Esophagus squamous epithelium (tissue), 5 donors: Measurements from ENCODE around the gene NLGN2. TPM values are rescaled to one million over a fixed set of nuclear protein-coding genes. Genes with fewer than 3 reads are reported as not detected.

Experiments
- DNase-seq: peaks from one replicate; lab custom pipeline; 2025; lab: John Stamatoyannopoulos, UW
- H3K27ac ChIP-seq, 4 donors: fragments of 200-600 bp; sonication (generic); one replicate each; pipeline ENCODE4 v1.5.1; 2016 to 2019; ENCODE audit warnings: mild to moderate bottlenecking in 1 of 4
- H3K27me3 ChIP-seq, 4 donors: fragments of 200-600 bp; sonication (generic); 1 replicate in 3 of 4; 2 replicates in 1 of 4; pipeline versions ENCODE4 v1.5.1 to v1.6.0; 2017 to 2021; ENCODE audit warnings: antibody characterized with exemption in 1 of 4
- H3K36me3 ChIP-seq, 3 donors: fragments of 200-600 bp; sonication (generic); one replicate each; pipeline ENCODE4 v1.5.1; 2016 to 2019
- H3K4me1 ChIP-seq, 3 donors: fragments of 200-600 bp; sonication (generic); one replicate each; pipeline ENCODE4 v1.5.1; 2017 to 2019
- H3K4me3 ChIP-seq, 4 donors: fragments of 200-600 bp; sonication (generic); 1 replicate in 3 of 4; 2 replicates in 1 of 4; pipeline ENCODE4 v1.5.1; 2016 to 2019; ENCODE audit warnings: mild to moderate bottlenecking in 2 of 4, moderate library complexity in 1 of 4
- H3K9me3 ChIP-seq, 3 donors: fragments of 200-600 bp; sonication (generic); one replicate each; pipeline ENCODE4 v1.5.1; 2016 to 2019
- POLR2A ChIP-seq, 4 donors: fragments of 450-650 bp; IDR thresholded peaks; one replicate each; pipeline ENCODE4 v1.6.1; 2017; ENCODE audit warnings: antibody characterized with exemption in 4 of 4, mild to moderate bottlenecking in 4 of 4, moderate library complexity in 3 of 4
- WGBS, 2 donors: methylation state at CpG; one replicate each; pipeline ENCODE4 v1.1.5; 2018; 5-methylcytosine and 5-hydroxymethylcytosine counted together
- intact Hi-C: fragments of 100-400 bp; cut with DNase I; formaldehyde crosslinking; loops from one replicate; pipeline ENCODE4 v1.15.0; 2022
- total RNA-seq, 4 donors: library from RNA; depleted of rRNA; stranded (reverse); fragments of >200 nt; gene quantifications; one replicate each; pipeline ENCODE4 v1.1.0, GENCODE V29; 2016
- TF ChIP-seq, protein P1 (sequence below), 6 experiments: fragments of 450-650 bp in 4 of 6; fragments of 200-600 bp in 2 of 6; sonication (generic) in 2 of 6; IDR thresholded peaks; one replicate each; pipeline ENCODE4 v1.5.1; 2016 to 2019; ENCODE audit warnings: antibody characterized with exemption in 6 of 6, mild to moderate bottlenecking in 4 of 6, moderate library complexity in 4 of 6
- donor health status: DM: yes; HTN: yes; CAD: no.

Gene NLGN2
- total RNA-seq, 4 donors from 2014 or later = 1.4 to 5.3 (median 2.0) TPM

DNA sequence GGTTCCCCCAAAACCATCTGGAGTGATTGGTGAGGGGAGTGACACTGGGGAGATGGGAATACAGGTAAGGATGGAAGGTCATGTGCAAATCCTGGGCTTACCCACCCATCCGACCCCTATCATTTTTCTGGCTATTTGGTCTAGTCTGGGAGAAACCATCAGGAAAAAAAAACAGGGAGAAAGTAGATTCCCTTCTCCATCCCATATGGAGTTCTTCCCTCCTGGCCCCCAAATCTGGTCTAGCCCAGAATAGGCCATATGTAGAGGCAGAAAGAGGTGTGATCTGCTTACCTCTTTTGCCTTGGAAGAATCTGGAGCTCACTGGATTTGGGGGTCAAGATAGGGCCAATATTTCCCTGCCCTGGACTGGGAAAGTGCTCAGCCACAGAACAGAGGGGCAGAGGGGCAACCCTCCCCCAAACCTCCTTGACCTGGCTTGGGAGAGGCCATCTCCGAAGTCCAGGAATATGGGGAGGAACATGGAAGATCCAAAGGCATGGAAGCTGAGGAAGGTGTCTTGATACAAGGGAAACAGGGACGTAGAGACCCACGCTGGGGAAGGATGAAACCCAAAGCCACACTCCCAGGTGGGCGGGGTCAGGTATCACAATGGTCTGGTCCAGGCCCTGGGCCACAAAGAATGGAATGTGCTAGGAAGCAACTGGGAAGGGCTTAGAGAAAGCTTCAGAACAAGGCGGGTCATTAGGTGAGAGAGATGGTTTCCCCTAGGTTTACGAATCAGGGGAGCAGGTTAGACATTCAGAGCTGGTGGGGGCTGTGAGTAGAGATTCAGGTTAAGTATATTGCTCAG is 53.4 kb downstream of the NLGN2 start:
- 90 to 93% methylated on average over 6 to 7 of the region's 7 CpGs for WGBS, 2 donors
- Histone ChIP-seq H3K4me3 (no peak overlapping the region), H3K27me3 (no peaks in the 10 kb centered on the region), H3K36me3 (peaks cover 5 to 41% (median 10%) of the 10 kb centered on the region in 3 donors), H3K4me1 (peaks cover 7 to 56% (median 9%) of the 10 kb centered on the region in 3 donors), H3K27ac (no peak overlapping the region), H3K9me3 (no peaks in the 10 kb centered on the region)
- TF ChIP-seq, protein P1, sequence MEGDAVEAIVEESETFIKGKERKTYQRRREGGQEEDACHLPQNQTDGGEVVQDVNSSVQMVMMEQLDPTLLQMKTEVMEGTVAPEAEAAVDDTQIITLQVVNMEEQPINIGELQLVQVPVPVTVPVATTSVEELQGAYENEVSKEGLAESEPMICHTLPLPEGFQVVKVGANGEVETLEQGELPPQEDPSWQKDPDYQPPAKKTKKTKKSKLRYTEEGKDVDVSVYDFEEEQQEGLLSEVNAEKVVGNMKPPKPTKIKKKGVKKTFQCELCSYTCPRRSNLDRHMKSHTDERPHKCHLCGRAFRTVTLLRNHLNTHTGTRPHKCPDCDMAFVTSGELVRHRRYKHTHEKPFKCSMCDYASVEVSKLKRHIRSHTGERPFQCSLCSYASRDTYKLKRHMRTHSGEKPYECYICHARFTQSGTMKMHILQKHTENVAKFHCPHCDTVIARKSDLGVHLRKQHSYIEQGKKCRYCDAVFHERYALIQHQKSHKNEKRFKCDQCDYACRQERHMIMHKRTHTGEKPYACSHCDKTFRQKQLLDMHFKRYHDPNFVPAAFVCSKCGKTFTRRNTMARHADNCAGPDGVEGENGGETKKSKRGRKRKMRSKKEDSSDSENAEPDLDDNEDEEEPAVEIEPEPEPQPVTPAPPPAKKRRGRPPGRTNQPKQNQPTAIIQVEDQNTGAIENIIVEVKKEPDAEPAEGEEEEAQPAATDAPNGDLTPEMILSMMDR (IDR thresholded peaks at IDR 0.05) = no peak
- no peak for TF ChIP-seq POLR2A (IDR thresholded peaks at IDR 0.05)
- intact Hi-C loops = no loop called here
- no peak for DNase-seq

DNA sequence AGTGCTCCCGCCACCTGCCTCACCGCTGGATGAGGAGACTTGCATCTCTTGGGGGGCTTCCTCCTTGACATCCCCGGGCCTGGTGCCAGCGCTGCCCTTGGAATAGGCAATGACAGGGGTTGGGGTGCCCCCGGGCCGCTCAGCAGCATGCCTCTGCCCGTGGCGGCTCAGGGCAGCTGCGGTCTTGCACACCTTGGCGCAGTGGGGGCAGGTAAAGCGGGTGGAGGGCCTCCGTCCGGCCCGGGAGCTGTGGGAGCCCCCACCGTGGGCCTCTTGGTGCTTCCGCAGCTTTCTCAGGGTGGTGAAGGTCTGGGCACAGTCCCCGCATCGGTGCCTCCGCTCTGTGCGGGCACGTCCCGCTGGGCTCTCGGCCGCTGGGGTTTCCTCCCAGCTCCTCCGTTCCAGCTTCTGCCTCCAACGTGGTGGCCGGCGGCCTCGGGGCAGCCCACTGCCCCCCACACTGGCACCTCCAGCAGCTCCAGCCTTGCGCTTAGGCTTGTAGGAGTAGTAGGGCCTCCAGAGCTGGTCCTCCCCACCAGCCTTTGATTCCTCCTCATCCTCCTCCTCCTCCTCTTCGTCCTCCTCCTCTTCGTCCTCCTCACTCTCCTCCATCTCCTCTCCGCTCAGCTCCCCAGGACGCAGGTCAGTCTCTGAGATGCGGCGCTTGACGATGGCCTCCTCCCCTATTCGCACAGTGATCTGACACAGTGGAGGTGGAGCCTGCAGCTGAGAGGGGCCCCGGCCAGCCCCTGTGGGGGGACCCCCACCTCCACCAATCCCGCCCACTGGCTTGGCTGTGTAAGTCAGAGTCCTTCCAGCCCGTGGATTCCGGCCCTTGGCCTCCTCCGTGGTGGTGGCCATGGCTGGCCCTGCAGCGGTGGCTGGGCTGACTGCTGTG is 55.1 kb downstream of the NLGN2 start:
- no peak for DNase-seq
- 92 to 93% methylated on average over 11 to 25 of the region's 44 CpGs for WGBS, 2 donors
- Histone ChIP-seq H3K27ac (peak overlapping the region in 2 of 4 donors; percentile 34 to 71), H3K27me3 (no peaks in the 10 kb centered on the region), H3K4me1 (peaks cover 14 to 56% (median 17%) of the 10 kb centered on the region in 3 donors), H3K4me3 (no peak overlapping the region), H3K9me3 (no peaks in the 10 kb centered on the region), H3K36me3 (peaks cover 10 to 58% (median 11%) of the 10 kb centered on the region in 3 donors)
- TF ChIP-seq, protein P1 (IDR thresholded peaks at IDR 0.05) = no peak
- TF ChIP-seq POLR2A (IDR thresholded peaks at IDR 0.05) = no peak
- intact Hi-C loops = no loop called here

DNA sequence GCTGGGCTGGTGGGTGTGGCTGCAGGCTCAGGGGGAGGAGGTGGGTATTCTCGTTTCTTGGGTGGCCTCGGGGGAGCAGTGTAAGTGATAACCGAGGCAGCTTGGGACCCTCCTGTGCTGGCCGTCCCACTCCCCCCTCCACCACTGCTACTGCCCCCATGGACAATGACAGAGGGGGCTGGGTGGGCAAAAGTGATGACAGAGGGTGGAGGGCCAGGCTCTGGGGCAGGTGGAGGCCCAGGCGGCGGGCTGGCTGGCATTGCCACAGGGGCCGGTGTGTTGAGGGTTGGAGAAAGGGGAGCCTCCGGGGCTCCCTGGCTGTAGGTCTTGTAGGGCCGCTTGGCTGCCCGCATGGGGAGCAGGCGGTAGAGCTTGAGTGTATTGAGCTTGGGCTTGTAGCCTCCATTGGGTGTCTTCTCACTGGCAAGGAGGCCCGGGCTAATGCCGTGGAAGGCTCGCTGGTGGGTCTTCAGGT is 55.8 kb downstream of the NLGN2 start:
- 100% methylated on average over 1 to 2 of the region's 14 CpGs for WGBS, 2 donors
- H3K27me3 ChIP-seq = no peaks in the 10 kb centered on the region
- H3K9me3 ChIP-seq = no peaks in the 10 kb centered on the region
- intact Hi-C loops = no loop called here
- peaks cover 10 to 64% (median 11%) of the 10 kb centered on the region in 3 donors for H3K36me3 ChIP-seq
- TF ChIP-seq, protein P1 (IDR thresholded peaks at IDR 0.05) = no peak
- no peak for TF ChIP-seq POLR2A (IDR thresholded peaks at IDR 0.05)
- no peak for DNase-seq
- no peak overlapping the region for H3K4me3 ChIP-seq
- peak overlapping the region; percentile 34 to 71 (median 63) for H3K27ac ChIP-seq
- H3K4me1 ChIP-seq = peaks cover 14 to 63% (median 17%) of the 10 kb centered on the region in 3 donors

DNA sequence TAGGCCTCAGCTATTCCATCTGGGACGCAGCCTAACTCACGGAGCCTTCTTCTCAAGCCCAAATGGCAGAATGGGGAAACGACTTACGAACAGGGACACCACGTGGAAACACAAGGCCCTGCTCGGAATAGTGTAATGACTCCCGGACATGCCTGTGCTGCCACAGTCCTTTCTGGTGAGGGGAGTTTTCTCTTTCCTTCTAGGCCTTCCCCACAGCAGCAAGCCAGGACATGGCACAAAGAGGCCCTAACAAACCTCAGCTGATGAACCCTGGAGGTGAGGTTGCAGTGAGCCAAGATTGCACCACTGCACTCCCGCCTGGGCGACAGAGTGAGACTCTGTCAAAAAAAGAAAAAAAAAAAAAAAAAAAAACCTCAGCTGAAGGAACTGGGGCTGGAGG is 56.4 kb downstream of the NLGN2 start:
- intact Hi-C loops = no loop called here
- no peak for DNase-seq
- Histone ChIP-seq H3K27ac (peak overlapping the region; percentile 34 to 71 (median 63)), H3K4me3 (no peak overlapping the region), H3K27me3 (no peaks in the 10 kb centered on the region), H3K9me3 (no peaks in the 10 kb centered on the region), H3K4me1 (peaks cover 14 to 68% (median 17%) of the 10 kb centered on the region in 3 donors), H3K36me3 (peaks cover 10 to 68% (median 11%) of the 10 kb centered on the region in 3 donors)
- 40 to 62% methylated on average over 5 to 9 of the region's 9 CpGs for WGBS, 2 donors
- no peak for TF ChIP-seq POLR2A (IDR thresholded peaks at IDR 0.05)
- TF ChIP-seq, protein P1 (IDR thresholded peaks at IDR 0.05) = no peak
